ENCODE data around the gene DNAI4. TPM values are rescaled to one million over a fixed set of nuclear protein-coding genes. Genes with fewer than 3 reads are reported as not detected.

DNAI4 gene
- total RNA-seq, 2 experiments from 2014 or later: 5.0 to 8.8 TPM

DNA sequence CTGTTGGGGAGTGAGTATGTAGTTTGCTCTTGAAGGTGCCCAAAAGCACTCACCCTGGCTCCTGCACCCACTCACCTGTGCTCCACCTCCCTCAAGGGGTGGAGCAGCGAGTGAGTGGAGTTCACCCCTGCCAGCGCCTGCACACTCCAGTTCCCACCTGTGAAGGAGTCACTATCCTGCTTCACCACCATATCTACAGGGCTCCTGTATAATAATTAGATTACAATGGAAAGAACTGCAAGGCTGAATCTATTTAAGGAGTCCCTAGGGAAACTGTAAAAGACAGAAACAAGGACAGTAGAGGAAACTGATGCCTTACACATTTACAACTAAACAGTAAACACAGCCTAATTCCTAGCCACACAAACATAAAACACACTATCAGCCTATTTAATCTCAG is 4.1 kb downstream of the DNAI4 start:
- no peak for DNase-seq
- H3K36me3 Mint-ChIP-seq (ENCODE audit: low read depth): peaks cover 19% of the 10 kb centered on the region
- Histone ChIP-seq H3K27me3 (ENCODE audit: control insufficient read depth in 1 of 2, insufficient read depth in 2 of 2, low read length in 2 of 2) (no peaks in the 10 kb centered on the region), H3K9me3 (ENCODE audit: control insufficient read depth in 1 of 2, insufficient read depth in 1 of 2, low read length in 2 of 2) (no peaks in the 10 kb centered on the region), H3K27ac (ENCODE audit: low read depth in 1 of 2, low read length in 2 of 2) (no peak overlapping the region), H3K36me3 (ENCODE audit: insufficient read depth, low read length) (no peaks in the 10 kb centered on the region), H3K4me1 (ENCODE audit: insufficient read depth, low read length) (peaks cover 15% of the 10 kb centered on the region), H3K4me3 (ENCODE audit: low read length) (no peak overlapping the region)
- ChIA-PET POLR2A (no interaction called here), CTCF (no interaction called here)
- peaks cover 34% of the 10 kb centered on the region for H3K4me1 Mint-ChIP-seq (ENCODE audit: low read depth)
- H3K27me3 Mint-ChIP-seq: no peaks in the 10 kb centered on the region
- intact Hi-C loops (cut with DNase I, micrococcal nuclease): loop anchor here in 1 of 2 experiments (5.0 to 10.0 kb wide), 2 partner anchors 137 to 156 kb away; no protein-coding TSS in a partner anchor
- H3K9me3 Mint-ChIP-seq: peaks cover 3% of the 10 kb centered on the region
- no peak overlapping the region for H3K4me3 Mint-ChIP-seq
- TF ChIP-seq, protein P1, sequence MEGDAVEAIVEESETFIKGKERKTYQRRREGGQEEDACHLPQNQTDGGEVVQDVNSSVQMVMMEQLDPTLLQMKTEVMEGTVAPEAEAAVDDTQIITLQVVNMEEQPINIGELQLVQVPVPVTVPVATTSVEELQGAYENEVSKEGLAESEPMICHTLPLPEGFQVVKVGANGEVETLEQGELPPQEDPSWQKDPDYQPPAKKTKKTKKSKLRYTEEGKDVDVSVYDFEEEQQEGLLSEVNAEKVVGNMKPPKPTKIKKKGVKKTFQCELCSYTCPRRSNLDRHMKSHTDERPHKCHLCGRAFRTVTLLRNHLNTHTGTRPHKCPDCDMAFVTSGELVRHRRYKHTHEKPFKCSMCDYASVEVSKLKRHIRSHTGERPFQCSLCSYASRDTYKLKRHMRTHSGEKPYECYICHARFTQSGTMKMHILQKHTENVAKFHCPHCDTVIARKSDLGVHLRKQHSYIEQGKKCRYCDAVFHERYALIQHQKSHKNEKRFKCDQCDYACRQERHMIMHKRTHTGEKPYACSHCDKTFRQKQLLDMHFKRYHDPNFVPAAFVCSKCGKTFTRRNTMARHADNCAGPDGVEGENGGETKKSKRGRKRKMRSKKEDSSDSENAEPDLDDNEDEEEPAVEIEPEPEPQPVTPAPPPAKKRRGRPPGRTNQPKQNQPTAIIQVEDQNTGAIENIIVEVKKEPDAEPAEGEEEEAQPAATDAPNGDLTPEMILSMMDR (IDR thresholded peaks at IDR 0.05): no peak
- ATAC-seq (ENCODE audit: poor library complexity): no peak
- no peak overlapping the region for H3K27ac Mint-ChIP-seq

DNA sequence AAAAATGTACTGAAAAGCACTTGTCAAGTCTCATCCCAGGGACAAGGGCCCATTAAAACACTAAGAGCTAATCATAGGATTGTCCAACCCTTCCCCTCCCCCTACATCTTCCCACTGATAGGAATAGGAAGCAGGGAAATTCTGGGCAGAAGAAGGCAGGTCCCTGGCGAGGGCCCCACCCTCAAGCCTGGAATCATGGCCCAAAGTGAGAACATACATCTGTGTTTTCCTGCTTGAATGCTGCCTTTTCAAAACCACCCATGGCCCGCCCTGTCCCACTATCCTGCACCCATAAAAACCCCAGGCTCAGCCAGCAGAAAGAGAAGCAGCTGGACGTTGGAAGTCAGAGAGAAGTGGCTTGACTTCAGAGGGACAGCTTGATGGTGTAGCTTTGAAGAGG is 4.8 kb downstream of the DNAI4 start:
- ATAC-seq (ENCODE audit: poor library complexity) (no peak), DNase-seq (no peak)
- Mint-ChIP-seq H3K27me3 (no peaks in the 10 kb centered on the region), H3K4me1 (ENCODE audit: low read depth) (peaks cover 28% of the 10 kb centered on the region), H3K36me3 (ENCODE audit: low read depth) (peaks cover 12% of the 10 kb centered on the region), H3K9me3 (peaks cover 3% of the 10 kb centered on the region), H3K4me3 (no peak overlapping the region), H3K27ac (no peak overlapping the region)
- TF ChIP-seq, protein P1 (IDR thresholded peaks at IDR 0.05): no peak
- no peak overlapping the region for H3K27ac ChIP-seq (ENCODE audit: low read depth in 1 of 2, low read length in 2 of 2)
- intact Hi-C loops (cut with DNase I, micrococcal nuclease): loop anchor here in 1 of 2 experiments (5.0 to 10.0 kb wide), 2 partner anchors 137 to 155 kb away; no protein-coding TSS in a partner anchor
- POLR2A ChIA-PET: interaction anchor here (0.6 kb wide), 1 partner anchor 135 kb away, joined by 3 read pairs; no protein-coding TSS in a partner anchor
- H3K36me3 ChIP-seq (ENCODE audit: insufficient read depth, low read length): no peaks in the 10 kb centered on the region
- CTCF ChIA-PET: no interaction called here
- H3K27me3 ChIP-seq (ENCODE audit: control insufficient read depth in 1 of 2, insufficient read depth in 2 of 2, low read length in 2 of 2): no peaks in the 10 kb centered on the region
- no peak overlapping the region for H3K4me3 ChIP-seq (ENCODE audit: low read length)
- no peaks in the 10 kb centered on the region for H3K9me3 ChIP-seq (ENCODE audit: control insufficient read depth in 1 of 2, insufficient read depth in 1 of 2, low read length in 2 of 2)
- peaks cover 11% of the 10 kb centered on the region for H3K4me1 ChIP-seq (ENCODE audit: insufficient read depth, low read length)

DNA sequence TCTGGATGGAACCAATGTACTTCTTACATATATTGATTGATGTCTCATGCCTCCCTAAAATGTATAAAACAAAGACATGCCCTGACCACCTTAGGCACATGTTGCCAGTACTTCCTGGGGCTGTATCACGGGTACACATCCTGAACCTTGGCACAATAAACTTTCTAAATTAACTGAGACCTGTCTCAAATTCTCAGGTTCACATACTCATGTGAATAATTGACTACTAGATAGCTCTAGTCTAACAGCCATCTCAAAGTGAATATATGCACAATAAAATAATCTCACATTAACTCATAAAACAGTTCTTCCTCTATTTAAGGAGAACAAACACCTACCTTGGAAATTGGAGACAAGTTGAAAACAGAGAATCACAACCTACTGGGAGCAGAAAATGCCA is 5.6 kb downstream of the DNAI4 start:
- peaks cover 8% of the 10 kb centered on the region for H3K4me1 ChIP-seq (ENCODE audit: insufficient read depth, low read length)
- H3K9me3 ChIP-seq (ENCODE audit: control insufficient read depth in 1 of 2, insufficient read depth in 1 of 2, low read length in 2 of 2): no peaks in the 10 kb centered on the region
- POLR2A ChIA-PET: interaction anchor here (0.6 kb wide), 1 partner anchor 136 kb away, joined by 3 read pairs; no protein-coding TSS in a partner anchor
- H3K27me3 ChIP-seq (ENCODE audit: control insufficient read depth in 1 of 2, insufficient read depth in 2 of 2, low read length in 2 of 2): no peaks in the 10 kb centered on the region
- H3K27ac ChIP-seq (ENCODE audit: low read depth in 1 of 2, low read length in 2 of 2): no peak overlapping the region
- peaks cover 3% of the 10 kb centered on the region for H3K9me3 Mint-ChIP-seq
- H3K4me1 Mint-ChIP-seq (ENCODE audit: low read depth): peaks cover 23% of the 10 kb centered on the region
- H3K36me3 ChIP-seq (ENCODE audit: insufficient read depth, low read length): no peaks in the 10 kb centered on the region
- no peaks in the 10 kb centered on the region for H3K27me3 Mint-ChIP-seq
- DNase-seq (no peak), ATAC-seq (ENCODE audit: poor library complexity) (no peak)
- intact Hi-C loops (cut with DNase I, micrococcal nuclease): no loop called here
- TF ChIP-seq, protein P1 (IDR thresholded peaks at IDR 0.05): no peak
- H3K4me3 ChIP-seq (ENCODE audit: low read length): no peak overlapping the region
- peaks cover 5% of the 10 kb centered on the region for H3K36me3 Mint-ChIP-seq (ENCODE audit: low read depth)
- no peak overlapping the region for H3K4me3 Mint-ChIP-seq
- CTCF ChIA-PET: no interaction called here
- no peak overlapping the region for H3K27ac Mint-ChIP-seq

All from CD4-positive, alpha-beta T cell (primary cell).